ENCODE data around the gene LRRC75A. TPM values are rescaled to one million over a fixed set of nuclear protein-coding genes. Genes with fewer than 3 reads are reported as not detected.

LRRC75A gene
- total RNA-seq, 2 experiments from 2014 or later: 3.6 to 5.7 TPM

- CTCF ChIA-PET: interaction anchor here (1.0 to 1.3 kb wide), 2 partner anchors 16 to 26 kb away, joined by 3 read pairs; no protein-coding TSS in a partner anchor
- H3K4me3 Mint-ChIP-seq: no peak overlapping the region
- DNase-seq: no peak
These were observed 12.7 kb downstream of the LRRC75A start for GRCh38 chr17:16479264-16479663.

DNA sequence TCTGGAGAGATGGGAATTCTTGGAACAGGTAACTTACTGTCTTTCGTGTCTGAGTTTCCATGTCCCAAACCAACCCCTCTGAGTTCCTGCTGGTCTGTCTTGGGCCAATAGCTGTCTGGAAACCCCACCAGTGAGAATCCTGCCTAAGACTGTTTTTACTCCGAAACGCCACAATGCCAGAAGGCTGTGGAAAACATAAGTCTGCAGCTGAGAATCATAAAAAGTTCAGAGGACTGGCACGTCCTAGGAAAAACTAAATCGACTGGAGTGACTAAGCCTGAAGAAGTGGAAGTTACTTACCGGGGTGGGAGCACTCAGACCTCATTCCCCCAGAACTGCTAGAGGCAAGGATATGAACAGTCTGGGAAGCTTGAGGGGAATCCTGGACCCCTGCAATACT is 13.3 kb downstream of the LRRC75A start:
- POLR2A ChIA-PET: no interaction called here
- Mint-ChIP-seq H3K27me3 (ENCODE audit: low read depth) (no peaks in the 10 kb centered on the region), H3K9me3 (ENCODE audit: insufficient read depth) (no peaks in the 10 kb centered on the region)

More at GRCh38 chr17:16479264-16479663, 12.7 kb downstream of the LRRC75A start:
- Mint-ChIP-seq H3K9me3 (ENCODE audit: insufficient read depth) (no peaks in the 10 kb centered on the region), H3K27ac (no peak overlapping the region), H3K36me3 (ENCODE audit: low read depth) (no peaks in the 10 kb centered on the region), H3K27me3 (ENCODE audit: low read depth) (no peaks in the 10 kb centered on the region), H3K4me1 (ENCODE audit: low read depth) (no peaks in the 10 kb centered on the region)
- no peak for ATAC-seq
- POLR2A ChIA-PET: no interaction called here

GRCh38 chr17:16477666-16478065 is 14.3 kb downstream of the LRRC75A start:
- H3K4me3 Mint-ChIP-seq: no peak overlapping the region
- H3K27ac Mint-ChIP-seq: no peak overlapping the region
- ATAC-seq: no peak
- no peaks in the 10 kb centered on the region for H3K4me1 Mint-ChIP-seq (ENCODE audit: low read depth)
- H3K9me3 Mint-ChIP-seq (ENCODE audit: insufficient read depth): no peaks in the 10 kb centered on the region
- POLR2A ChIA-PET: no interaction called here
- H3K36me3 Mint-ChIP-seq (ENCODE audit: low read depth): no peaks in the 10 kb centered on the region
- DNase-seq: no peak
- no peaks in the 10 kb centered on the region for H3K27me3 Mint-ChIP-seq (ENCODE audit: low read depth)
- CTCF ChIA-PET: no interaction called here

More for the DNA sequence above, 13.3 kb downstream of the LRRC75A start:
- H3K27ac Mint-ChIP-seq: no peak overlapping the region
- no peaks in the 10 kb centered on the region for H3K36me3 Mint-ChIP-seq (ENCODE audit: low read depth)
- H3K4me3 Mint-ChIP-seq: no peak overlapping the region
- DNase-seq (no peak), ATAC-seq (no peak)
- CTCF ChIA-PET: interaction anchor here (1.0 kb wide), 1 partner anchor 15 kb away, joined by 3 read pairs; no protein-coding TSS in a partner anchor
- H3K4me1 Mint-ChIP-seq (ENCODE audit: low read depth): no peaks in the 10 kb centered on the region

DNA sequence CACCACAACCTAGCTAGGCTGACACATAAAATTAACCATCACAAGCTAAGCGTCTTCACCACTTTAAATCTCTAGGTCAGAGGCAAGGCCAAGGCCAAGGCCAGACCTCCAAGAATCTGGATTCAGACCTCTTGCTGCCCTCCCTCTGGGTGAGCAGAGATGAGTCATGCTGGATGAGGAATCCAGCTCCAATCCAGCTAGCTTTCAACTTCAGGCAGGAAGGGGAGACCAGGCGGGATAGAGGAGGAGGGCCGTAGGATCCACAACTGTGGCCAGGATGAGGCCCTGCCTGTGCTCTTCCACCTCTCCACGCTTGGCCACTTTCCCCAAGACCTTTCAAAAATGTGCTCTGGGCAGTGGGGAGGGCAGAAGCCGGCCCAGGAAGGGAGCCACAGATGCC is 14.7 kb downstream of the LRRC75A start:
- Mint-ChIP-seq H3K4me3 (no peak overlapping the region), H3K4me1 (ENCODE audit: low read depth) (no peaks in the 10 kb centered on the region), H3K27me3 (ENCODE audit: low read depth) (no peaks in the 10 kb centered on the region), H3K27ac (no peak overlapping the region), H3K36me3 (ENCODE audit: low read depth) (no peaks in the 10 kb centered on the region), H3K9me3 (ENCODE audit: insufficient read depth) (no peaks in the 10 kb centered on the region)
- ATAC-seq (no peak), DNase-seq (no peak)
- CTCF ChIA-PET: no interaction called here
- POLR2A ChIA-PET: no interaction called here

DNA sequence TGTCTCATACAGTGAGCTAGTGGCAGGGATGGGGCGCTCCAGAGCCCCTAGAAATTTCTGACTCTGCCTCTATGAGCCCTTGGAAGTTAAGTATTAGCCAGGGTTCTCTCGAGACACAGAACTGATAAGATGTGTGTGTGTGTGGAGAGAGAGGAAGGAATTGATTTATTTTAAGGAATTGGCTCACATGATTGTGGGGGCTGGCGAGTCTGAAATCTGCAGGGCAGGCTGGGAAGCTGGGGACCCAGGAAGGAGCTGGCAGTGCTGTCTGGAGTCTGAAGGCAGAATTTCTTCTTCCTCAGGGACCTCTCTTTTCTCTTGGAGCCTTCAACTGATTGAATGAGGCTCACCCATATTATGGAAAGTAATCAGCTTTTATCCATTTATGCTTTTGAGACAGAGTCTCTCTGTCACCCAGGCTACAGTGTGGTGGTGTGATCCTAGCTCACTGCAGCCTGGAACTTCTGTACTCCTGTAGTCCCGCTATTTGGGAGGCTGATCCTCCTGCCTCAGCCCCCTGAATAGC is 16.8 kb downstream of the LRRC75A start:
- DNase-seq: no peak
- ATAC-seq: no peak
- H3K4me1 Mint-ChIP-seq (ENCODE audit: low read depth): no peaks in the 10 kb centered on the region
- POLR2A ChIA-PET: no interaction called here
- no peaks in the 10 kb centered on the region for H3K36me3 Mint-ChIP-seq (ENCODE audit: low read depth)
- H3K27ac Mint-ChIP-seq: no peak overlapping the region
- no peaks in the 10 kb centered on the region for H3K9me3 Mint-ChIP-seq (ENCODE audit: insufficient read depth)
- CTCF ChIA-PET: no interaction called here
- H3K27me3 Mint-ChIP-seq (ENCODE audit: low read depth): no peaks in the 10 kb centered on the region
- H3K4me3 Mint-ChIP-seq: no peak overlapping the region

DNA sequence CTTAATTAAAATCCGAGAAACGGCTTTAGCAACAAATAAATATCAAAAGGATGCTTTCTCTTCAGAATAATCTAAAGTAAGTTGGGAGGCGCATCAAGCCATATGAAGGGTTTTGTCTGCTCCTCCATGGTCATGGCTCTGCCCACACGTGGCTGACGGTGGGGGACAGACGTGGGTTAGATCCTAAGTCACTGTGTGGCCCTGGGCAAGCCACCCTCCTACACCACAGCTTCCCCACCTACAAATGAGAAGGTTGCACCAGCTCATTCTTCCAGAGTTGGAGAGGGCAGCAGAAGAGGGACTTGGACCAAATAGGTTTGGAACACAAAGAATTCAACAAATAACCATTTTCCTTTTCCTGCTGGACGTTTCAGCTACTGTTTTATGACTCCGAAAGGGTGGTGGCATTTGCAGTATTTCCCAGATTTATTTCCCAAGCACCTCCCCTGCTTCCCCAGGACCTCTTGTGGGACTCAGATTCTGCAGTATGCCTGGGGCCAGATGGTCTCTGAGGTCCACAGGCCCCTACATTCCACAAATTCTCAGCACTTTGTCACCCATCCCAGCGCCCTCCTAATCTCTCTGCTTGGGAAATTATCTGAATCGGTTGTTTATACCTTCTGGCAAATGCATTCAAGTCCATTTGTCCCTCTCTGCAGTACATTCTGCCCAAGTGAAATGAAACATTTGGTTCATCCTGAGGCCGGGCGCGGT is 17.8 kb downstream of the LRRC75A start:
- H3K27ac Mint-ChIP-seq: no peak overlapping the region
- no peaks in the 10 kb centered on the region for H3K36me3 Mint-ChIP-seq (ENCODE audit: low read depth)
- no peaks in the 10 kb centered on the region for H3K27me3 Mint-ChIP-seq (ENCODE audit: low read depth)
- DNase-seq (no peak), ATAC-seq (no peak)
- H3K4me3 Mint-ChIP-seq: no peak overlapping the region
- ChIA-PET POLR2A (no interaction called here), CTCF (interaction anchor here (0.8 kb wide), 1 partner anchor 47 kb away, joined by 3 read pairs; no protein-coding TSS in a partner anchor)
- no peaks in the 10 kb centered on the region for H3K4me1 Mint-ChIP-seq (ENCODE audit: low read depth)
- H3K9me3 Mint-ChIP-seq (ENCODE audit: insufficient read depth): no peaks in the 10 kb centered on the region

DNA sequence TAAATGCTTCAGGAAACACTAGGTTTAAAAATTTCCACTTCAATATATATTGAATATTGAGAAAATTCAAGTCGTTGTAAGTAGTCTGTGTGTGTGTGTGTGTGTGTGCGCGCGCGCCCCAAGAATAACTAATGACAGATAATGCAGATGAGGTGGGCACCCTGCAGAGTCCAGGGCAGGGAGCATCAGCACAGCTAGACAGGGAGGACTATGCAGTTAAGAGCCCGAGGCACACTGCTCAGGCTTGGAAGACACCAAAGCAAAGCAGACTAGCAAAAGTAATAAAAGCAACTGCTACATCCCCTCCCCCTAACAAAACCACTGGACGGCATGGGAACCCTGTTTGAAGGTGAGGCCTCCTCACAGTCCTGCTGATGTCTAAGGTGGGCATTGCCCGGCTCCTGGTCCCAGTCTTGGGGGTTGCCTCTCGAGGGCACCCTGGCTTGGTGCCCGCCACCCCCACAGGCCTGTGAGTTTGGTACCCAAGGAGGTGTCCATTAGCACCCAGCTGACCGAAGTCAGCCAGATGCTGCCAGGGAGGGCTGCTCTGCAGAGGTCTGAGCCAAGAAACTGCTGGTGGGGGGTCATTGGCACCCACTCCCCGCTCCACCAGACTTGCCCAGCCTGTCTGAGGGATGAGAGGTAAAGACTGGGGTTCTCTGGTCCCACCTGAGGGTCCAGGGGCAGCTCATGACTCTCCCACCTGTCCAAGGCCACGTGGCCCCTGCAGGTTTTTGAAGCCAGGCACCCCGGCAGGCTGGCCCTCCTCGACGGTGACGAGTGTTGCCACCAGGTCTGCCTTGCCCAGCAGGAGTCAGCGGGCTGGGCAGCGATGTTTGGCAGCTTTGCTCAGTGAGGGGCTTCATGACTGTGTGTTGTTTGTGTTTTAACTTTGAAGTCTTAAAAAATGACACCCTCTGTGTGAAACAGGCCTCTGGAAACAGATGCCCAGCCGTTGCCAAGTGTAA is 18.7 kb downstream of the LRRC75A start:
- Mint-ChIP-seq H3K4me1 (ENCODE audit: low read depth) (no peaks in the 10 kb centered on the region), H3K27me3 (ENCODE audit: low read depth) (no peaks in the 10 kb centered on the region), H3K27ac (no peak overlapping the region), H3K36me3 (ENCODE audit: low read depth) (no peaks in the 10 kb centered on the region), H3K9me3 (ENCODE audit: insufficient read depth) (no peaks in the 10 kb centered on the region), H3K4me3 (no peak overlapping the region)
- DNase-seq: no peak
- POLR2A ChIA-PET: interaction anchor here (0.5 kb wide), 1 partner anchor 166 kb away, joined by 3 read pairs; no protein-coding TSS in a partner anchor
- CTCF ChIA-PET: interaction anchor here (0.8 to 2.9 kb wide), 2 partner anchors 48 kb away, joined by 3 to 12 read pairs; no protein-coding TSS in a partner anchor
- no peak for ATAC-seq

DNA sequence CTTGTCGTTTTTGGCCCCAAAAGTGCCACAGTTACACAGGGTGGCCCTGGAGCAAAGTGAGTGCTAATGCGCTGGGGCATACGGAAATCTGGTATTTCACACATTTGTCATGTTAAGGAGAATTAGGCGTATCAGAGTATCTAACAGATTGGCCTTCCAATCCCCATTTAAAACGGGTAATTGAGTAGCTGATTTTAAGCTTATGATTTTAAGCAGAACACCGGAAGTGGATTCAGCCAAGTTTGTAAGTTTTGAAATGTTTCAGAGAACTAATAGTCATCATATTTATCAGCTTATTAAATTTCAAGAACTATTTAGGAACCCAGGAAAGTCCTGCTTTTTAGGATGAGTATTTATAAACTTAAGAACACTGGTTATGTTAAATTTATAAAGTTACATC is 19.5 kb downstream of the LRRC75A start:
- H3K4me3 Mint-ChIP-seq: no peak overlapping the region
- H3K4me1 Mint-ChIP-seq (ENCODE audit: low read depth): no peaks in the 10 kb centered on the region
- H3K27me3 Mint-ChIP-seq (ENCODE audit: low read depth): no peaks in the 10 kb centered on the region
- no peaks in the 10 kb centered on the region for H3K9me3 Mint-ChIP-seq (ENCODE audit: insufficient read depth)
- no peaks in the 10 kb centered on the region for H3K36me3 Mint-ChIP-seq (ENCODE audit: low read depth)
- CTCF ChIA-PET: interaction anchor here (2.9 kb wide), 1 partner anchor 49 kb away, joined by 12 read pairs; no protein-coding TSS in a partner anchor
- DNase-seq: no peak
- POLR2A ChIA-PET: interaction anchor here (0.5 kb wide), 1 partner anchor 167 kb away, joined by 3 read pairs; no protein-coding TSS in a partner anchor
- ATAC-seq: no peak
- H3K27ac Mint-ChIP-seq: no peak overlapping the region

GRCh38 chr17:16471295-16471694 is 20.7 kb downstream of the LRRC75A start:
- Mint-ChIP-seq H3K27me3 (ENCODE audit: low read depth) (no peaks in the 10 kb centered on the region), H3K9me3 (ENCODE audit: insufficient read depth) (no peaks in the 10 kb centered on the region), H3K36me3 (ENCODE audit: low read depth) (no peaks in the 10 kb centered on the region), H3K27ac (no peak overlapping the region), H3K4me3 (no peak overlapping the region), H3K4me1 (ENCODE audit: low read depth) (no peaks in the 10 kb centered on the region)
- CTCF ChIA-PET: interaction anchor here (0.8 to 2.9 kb wide), 3 partner anchors 19 to 118 kb away, joined by 3 to 12 read pairs (median 5); no protein-coding TSS in a partner anchor
- ATAC-seq (no peak), DNase-seq (no peak)
- POLR2A ChIA-PET: no interaction called here

- no peaks in the 10 kb centered on the region for H3K9me3 Mint-ChIP-seq (ENCODE audit: insufficient read depth)
- H3K27me3 Mint-ChIP-seq (ENCODE audit: low read depth): no peaks in the 10 kb centered on the region
- ChIA-PET POLR2A (no interaction called here), CTCF (interaction anchor here (0.7 to 2.9 kb wide), 4 partner anchors 17 to 119 kb away, joined by 3 to 12 read pairs (median 4); no protein-coding TSS in a partner anchor)
- H3K36me3 Mint-ChIP-seq (ENCODE audit: low read depth): no peaks in the 10 kb centered on the region
- no peak overlapping the region for H3K4me3 Mint-ChIP-seq
- DNase-seq (no peak), ATAC-seq (no peak)
- H3K4me1 Mint-ChIP-seq (ENCODE audit: low read depth): no peaks in the 10 kb centered on the region
- H3K27ac Mint-ChIP-seq: no peak overlapping the region
These were observed 21.7 kb downstream of the LRRC75A start for GRCh38 chr17:16470265-16470664.

- Mint-ChIP-seq H3K4me1 (ENCODE audit: low read depth) (no peaks in the 10 kb centered on the region), H3K4me3 (no peak overlapping the region), H3K36me3 (ENCODE audit: low read depth) (no peaks in the 10 kb centered on the region), H3K27me3 (ENCODE audit: low read depth) (no peaks in the 10 kb centered on the region), H3K9me3 (ENCODE audit: insufficient read depth) (no peaks in the 10 kb centered on the region), H3K27ac (no peak overlapping the region)
- POLR2A ChIA-PET: no interaction called here
- CTCF ChIA-PET: no interaction called here
- no peak for DNase-seq
- ATAC-seq: no peak
These were observed 23.5 kb downstream of the LRRC75A start for GRCh38 chr17:16468428-16468992.

All from activated CD8-positive, alpha-beta T cell treated with anti-CD3 and anti-CD28 coated beads, Interleukin-2, amount 10 ng/mL, durations not matched to agents 7 days and 5 days (primary cell).